Astrocyte (in vitro differentiated cells and primary cell): ENCODE measurements around the gene GTF2IRD1.

Experiments
- CTCF ChIP-seq: IDR thresholded peaks from 2 replicates; pipeline ENCODE4 v1.5.1; 2011; ENCODE audit warnings: low read depth, mild to moderate bottlenecking, inconsistent platforms, low read length, moderate library complexity; ENCODE audit not compliant: insufficient read depth
- EZH2 ChIP-seq: IDR thresholded peaks from 2 replicates; pipeline ENCODE4 v1.6.1; 2012; ENCODE audit warnings: mild to moderate bottlenecking, low read length, inconsistent platforms; ENCODE audit not compliant: insufficient read depth

GRCh38 chr7:74519395-74519794 is 65.7 kb downstream of the GTF2IRD1 start:
- TF ChIP-seq CTCF (no peak), EZH2 (no peak)
